GM19438 (cell line): Measurements from ENCODE around the gene YAE1.
"Not testable (repeated sequence)": the region's sequence is repeated elsewhere in the genome, so short reads cannot be mapped to it uniquely, and the experiment has no call there.

ENCODE experiments used
- ATAC-seq: cut with Tn5 transposase; IDR thresholded peaks from one replicate; pipeline ENCODE4 v1.9.1; 2021; ENCODE audit warnings: low read depth; ENCODE audit not compliant: unreplicated experiment

YAE1 gene, protein sequence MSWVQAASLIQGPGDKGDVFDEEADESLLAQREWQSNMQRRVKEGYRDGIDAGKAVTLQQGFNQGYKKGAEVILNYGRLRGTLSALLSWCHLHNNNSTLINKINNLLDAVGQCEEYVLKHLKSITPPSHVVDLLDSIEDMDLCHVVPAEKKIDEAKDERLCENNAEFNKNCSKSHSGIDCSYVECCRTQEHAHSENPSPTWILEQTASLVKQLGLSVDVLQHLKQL

DNA sequence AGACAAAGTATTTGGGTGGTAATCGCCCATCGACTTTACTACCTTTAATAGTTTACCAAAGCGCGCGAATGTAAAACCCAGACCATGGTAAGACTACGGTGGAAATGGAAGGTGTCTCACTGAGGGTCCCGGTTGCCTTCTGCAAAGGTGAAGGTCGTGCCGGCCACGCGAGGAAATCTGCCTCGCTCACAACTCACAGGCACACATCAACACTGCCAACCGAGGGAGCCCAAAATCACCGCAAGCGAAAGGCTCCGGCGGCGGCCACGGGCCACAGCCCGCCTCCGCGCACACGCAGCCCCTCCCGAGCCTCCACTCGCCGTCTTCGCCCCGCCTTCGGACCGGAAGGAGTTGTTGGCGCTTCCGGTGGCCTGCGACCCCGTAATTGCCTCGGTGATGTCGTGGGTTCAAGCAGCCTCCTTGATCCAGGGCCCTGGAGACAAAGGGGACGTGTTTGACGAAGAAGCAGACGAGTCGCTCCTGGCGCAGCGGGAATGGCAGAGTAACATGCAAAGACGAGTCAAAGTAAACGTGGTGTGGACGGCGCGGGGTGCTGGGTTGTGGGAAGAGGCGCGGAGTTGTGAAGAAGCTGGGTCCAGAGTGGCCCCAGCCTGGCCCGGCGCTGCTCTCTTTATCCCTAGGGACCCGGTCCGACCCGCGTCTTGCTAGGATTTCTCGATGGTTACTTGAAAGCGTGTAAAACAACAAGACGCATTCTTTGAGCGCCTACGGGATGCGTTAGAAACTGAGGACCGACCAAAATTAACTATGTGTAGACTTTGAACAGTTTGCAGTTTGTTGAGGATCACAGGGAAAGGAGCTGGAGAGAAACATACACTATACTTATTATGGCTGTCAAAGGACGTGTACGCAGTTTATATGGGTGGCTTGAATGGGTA is at the start of gene YAE1:
Gene YAE1 (plus strand): TSS at position 382 of the 899 bp plus-strand sequence. CDS start 15 bp downstream, at position 397.
- peak; percentile 97 for ATAC-seq

DNA sequence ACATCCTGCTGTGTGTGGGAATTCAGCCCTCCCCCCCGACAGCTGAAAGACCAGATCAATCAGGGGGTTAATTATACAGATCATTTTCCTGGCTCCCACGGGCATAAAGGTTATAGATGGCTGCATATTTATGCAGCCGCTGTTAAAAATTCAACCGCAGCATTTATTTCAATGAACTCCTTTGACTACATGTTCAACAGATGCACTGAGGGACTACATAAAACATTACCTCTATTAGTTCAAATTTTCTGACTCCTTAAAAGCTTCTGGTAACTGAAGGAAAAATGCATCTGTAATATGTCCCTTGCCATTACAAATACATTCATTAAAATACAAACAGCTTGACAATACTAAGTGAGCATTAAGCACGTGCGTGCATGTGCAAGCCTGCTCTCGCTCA is 49.7 kb upstream of the YAE1 start:
- no peak for ATAC-seq

GRCh38 chr7:39517240-39517639 is 49.0 kb upstream of the YAE1 start:
- ATAC-seq = no peak

GRCh38 chr7:39525926-39526325 is 40.3 kb upstream of the YAE1 start:
- ATAC-seq = no peak

DNA sequence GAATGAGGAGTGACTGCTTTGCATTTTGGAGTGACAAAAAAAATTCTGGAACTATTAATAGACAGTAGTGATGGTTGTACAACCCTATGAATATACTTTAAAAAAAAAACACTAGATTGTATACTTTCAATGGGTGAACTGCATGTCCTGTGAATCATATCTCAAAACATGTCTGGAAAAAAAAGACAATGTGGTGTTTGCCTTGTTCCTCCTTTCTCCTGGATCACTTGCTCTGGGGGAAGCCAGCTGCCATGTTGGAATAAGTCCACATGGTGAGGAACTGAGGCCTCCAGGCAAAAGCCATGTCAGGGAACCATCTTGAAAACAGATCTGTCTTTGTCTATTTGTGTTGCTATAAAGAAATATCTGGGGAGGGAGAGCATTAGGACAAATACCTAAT is 39.5 kb upstream of the YAE1 start:
- ATAC-seq = no peak

DNA sequence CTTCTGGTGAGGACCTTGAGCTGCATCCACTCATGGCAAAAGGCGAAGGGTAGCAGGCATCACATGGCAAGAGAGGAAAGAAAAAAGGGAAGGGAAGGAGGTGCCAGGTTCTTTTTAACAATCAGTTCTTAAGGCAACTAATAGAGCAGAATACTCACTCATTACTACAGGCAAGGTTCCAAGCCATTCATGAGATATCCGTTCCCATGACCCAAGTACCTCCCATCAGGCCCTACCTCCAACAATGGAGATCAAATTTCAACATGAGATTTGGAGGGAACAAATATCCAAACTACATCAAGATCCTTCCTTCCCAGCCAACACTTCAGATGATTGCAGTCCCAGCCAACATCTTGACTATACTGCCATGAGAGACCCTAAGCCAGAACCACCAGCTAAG is 38.9 kb upstream of the YAE1 start:
- no peak for ATAC-seq

GRCh38 chr7:39527951-39528350 is 38.3 kb upstream of the YAE1 start:
- no peak for ATAC-seq

DNA sequence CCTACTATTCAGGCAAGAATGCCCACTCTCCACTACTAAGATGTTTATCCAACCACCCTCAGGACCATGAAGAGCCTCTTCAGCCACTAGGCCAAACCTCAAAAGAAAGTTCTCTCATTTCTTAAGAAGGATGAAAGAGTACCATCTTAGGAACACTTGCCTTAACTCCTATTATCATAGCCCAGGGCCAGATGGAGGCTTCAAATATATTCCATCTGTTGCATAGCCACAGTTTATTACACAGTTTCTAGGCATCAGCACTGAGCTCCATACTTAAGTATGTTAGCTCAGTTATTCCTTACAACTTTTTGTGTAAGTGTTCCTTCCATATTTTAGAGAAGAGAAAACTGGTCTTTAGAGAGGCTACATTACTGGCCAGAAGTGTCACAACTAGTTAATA is 37.4 kb upstream of the YAE1 start:
- no peak for ATAC-seq

GRCh38 chr7:39529582-39529981 is 36.6 kb upstream of the YAE1 start:
- no peak for ATAC-seq

GRCh38 chr7:39530971-39531370 is 35.2 kb upstream of the YAE1 start:
- ATAC-seq = no peak

GRCh38 chr7:39531818-39532217 is 34.4 kb upstream of the YAE1 start:
- ATAC-seq = no peak

DNA sequence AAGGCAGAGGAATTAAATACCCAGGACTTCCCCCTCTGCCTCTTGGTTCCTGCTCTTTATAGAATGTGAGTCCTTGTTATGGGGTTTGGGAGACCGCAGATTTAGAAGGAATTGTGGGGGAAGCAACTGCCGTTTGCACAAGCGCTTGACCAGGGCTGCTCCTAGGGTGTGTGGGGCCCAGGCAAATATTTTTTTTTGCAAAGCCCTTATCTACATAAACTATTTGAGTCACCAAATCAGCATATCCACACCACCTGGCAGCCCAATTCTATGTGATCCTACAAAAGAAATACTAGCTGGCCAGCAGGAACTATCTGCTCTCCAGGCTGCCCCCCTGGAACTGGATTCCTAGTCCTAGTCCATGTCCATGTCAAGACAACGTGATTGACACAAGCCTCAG is 33.4 kb upstream of the YAE1 start:
- ATAC-seq = no peak

DNA sequence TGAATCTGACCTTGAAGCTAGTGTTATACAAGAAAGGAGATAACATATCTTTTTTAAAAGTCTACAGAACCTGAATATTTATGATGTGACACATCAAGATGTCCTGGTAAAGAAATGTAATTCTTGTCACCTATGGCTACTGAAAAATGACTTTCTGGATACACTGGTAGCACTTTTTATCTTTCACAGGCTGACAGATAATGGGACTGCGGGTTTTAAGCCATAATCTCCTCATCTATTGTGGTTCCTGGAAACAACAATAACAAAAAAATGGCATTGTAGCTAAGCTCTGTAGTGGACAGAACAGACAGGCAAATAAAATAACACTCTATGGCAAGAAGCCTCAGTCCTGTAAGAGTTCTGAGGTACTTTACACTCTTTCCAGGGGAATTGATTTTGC is 31.6 kb upstream of the YAE1 start:
- no peak for ATAC-seq

- ATAC-seq = no peak
Observed at GRCh38 chr7:39535064-39535463, 31.1 kb upstream of the YAE1 start.

- ATAC-seq = no peak
Observed at GRCh38 chr7:39535720-39536119, 30.5 kb upstream of the YAE1 start.

- no peak for ATAC-seq
Observed at GRCh38 chr7:39536951-39537350, 29.3 kb upstream of the YAE1 start.

GRCh38 chr7:39539816-39540215 is 26.4 kb upstream of the YAE1 start:
- ATAC-seq = no peak

DNA sequence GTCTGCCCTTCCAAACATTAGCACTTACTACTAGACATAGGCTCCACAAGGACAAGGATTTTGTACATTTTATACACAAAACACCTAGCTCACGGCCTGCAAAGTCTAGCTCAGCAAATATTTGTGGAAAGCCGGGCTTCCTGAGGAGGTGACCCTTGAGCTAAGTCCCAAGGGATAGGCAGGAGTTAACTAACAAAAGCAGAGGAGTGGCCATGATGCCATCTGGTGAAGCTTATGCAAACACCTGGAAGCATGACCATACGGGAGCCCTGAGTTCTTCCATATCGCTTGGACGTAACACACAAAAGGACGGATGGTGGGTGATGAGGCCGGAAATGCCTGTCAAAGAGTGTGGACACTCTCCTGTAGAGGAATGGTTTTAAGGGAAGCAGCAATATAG is 25.9 kb upstream of the YAE1 start:
- no peak for ATAC-seq

- ATAC-seq = no peak
Observed at GRCh38 chr7:39541511-39541910, 24.7 kb upstream of the YAE1 start.

GRCh38 chr7:39544774-39545173 is 21.4 kb upstream of the YAE1 start:
- ATAC-seq = not testable (repeated sequence)

DNA sequence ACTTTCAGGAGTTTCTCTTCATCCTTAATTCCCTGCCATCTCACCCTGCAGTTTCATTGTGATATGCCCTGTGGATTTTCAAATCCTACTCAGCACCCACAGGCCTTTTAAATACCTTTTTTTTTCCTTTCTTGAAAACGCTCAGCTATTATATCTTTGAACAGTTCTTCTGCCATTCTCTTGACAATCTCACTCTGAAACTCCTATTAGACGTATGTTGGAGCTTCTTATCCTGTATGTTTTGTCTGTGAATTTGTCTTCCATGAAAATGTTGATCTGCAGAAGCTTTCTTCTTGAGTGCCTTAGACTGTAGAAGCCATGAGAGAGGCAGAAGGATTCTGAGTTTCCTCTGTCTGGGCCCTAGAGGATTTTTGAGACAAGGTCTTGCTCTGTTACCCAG is 18.9 kb upstream of the YAE1 start:
- no peak for ATAC-seq

DNA sequence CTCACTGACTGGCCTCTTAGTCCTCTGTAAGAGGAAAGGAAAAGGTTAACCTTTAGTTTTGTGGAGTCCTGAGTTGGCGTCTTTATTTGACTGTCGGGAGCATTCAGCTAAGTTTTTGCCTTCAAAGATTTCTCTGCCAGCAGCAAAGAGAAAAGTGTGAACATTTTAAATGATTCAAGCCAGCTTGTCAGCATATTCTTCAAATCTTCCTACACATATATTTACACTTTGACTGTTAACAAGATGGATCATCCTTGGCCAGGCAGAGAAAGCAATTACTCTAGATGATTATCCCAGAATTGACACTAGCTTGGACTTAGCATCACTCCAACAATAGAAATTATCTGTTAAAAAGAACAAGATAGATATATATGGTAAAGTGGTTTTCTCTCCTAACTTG is 15.8 kb upstream of the YAE1 start:
- no peak for ATAC-seq
